Activated B cell treated with CpG ODN at 0.5 μM for 24 hours (primary cell): Measurements from ENCODE around the gene KLHL2. TPM values are rescaled to one million over a fixed set of nuclear protein-coding genes. Genes with fewer than 3 reads are reported as not detected.

ENCODE experiments used
- ATAC-seq: fragments of 200-7000 bp; cut with Tn5 transposase; one replicate; pipeline ENCODE4 v1.10.0; 2021; ENCODE audit warnings: low read depth, mild to moderate bottlenecking, moderate library complexity
- CTCF ChIA-PET: fragments of 350-600 bp; sonication (Branson Sonifier 250); formaldehyde crosslinking; loops from one replicate; lab custom pipeline; 2021; ENCODE audit warnings: antibody characterized with exemption; lab: Charles Lee
- POLR2A ChIA-PET: fragments of 350-600 bp; sonication (Branson Sonifier 250); formaldehyde crosslinking; loops from one replicate; lab custom pipeline; 2021; ENCODE audit warnings: antibody characterized with exemption; lab: Charles Lee
- DNase-seq: peaks from one replicate; pipeline ENCODE4 v3.0.0; 2022
- H3K27ac Mint-ChIP-seq: one replicate; pipeline ENCODE4 v1.8.0; 2020; ENCODE audit warnings: mixed read lengths
- H3K27me3 Mint-ChIP-seq: one replicate; pipeline ENCODE4 v1.8.0; 2021; ENCODE audit warnings: mixed read lengths
- H3K36me3 Mint-ChIP-seq: one replicate; pipeline ENCODE4 v1.8.0; 2021; ENCODE audit warnings: low read depth, mixed read lengths
- H3K4me1 Mint-ChIP-seq: one replicate; pipeline ENCODE4 v1.8.0; 2021; ENCODE audit warnings: mixed read lengths
- H3K4me3 Mint-ChIP-seq: one replicate; pipeline ENCODE4 v1.8.0; 2020; ENCODE audit warnings: mild to moderate bottlenecking, mixed read lengths
- H3K9me3 Mint-ChIP-seq: one replicate; pipeline ENCODE4 v1.8.0; 2020; ENCODE audit warnings: mixed read lengths
- CTCF ChIP-seq: fragments of 200-600 bp; IDR thresholded peaks from one replicate; pipeline ENCODE4 v1.8.0; 2022; ENCODE audit warnings: antibody characterized with exemption, mild to moderate bottlenecking
- intact Hi-C: fragments of 100-400 bp; cut with micrococcal nuclease; formaldehyde crosslinking; loops from one replicate; pipeline ENCODE4 v1.15.1; 2024
- total RNA-seq: library from RNA; stranded (reverse); gene quantifications from 2 replicates; pipeline ENCODE4 v1.2.3, GENCODE V29; 2022

KLHL2 gene
- total RNA-seq, 1 donor from 2014 or later: 21.9 TPM

DNA sequence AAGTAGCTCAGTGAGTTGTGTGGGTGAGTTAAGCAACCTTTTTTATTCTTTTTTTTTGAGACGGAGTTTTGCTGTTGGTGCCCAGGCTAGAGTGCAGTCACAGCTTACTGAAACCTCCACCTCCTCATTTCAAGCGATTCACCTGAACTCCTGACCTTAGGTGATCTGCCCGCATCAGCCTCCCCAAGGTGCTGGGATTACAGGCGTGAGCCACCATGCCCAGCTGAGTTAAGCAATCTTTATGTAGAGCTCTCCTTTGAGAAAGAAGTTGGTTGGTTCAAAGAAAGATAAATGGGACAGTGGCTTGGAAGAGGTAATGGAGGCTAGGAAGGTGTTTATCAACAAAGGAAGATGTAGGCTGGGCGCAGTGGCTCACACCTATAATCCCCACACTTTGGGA is 123.3 kb downstream of the KLHL2 start:
- ChIA-PET POLR2A (no interaction called here), CTCF (interaction anchor here (1.0 to 1.1 kb wide), 2 partner anchors 12 to 199 kb away, joined by 3 read pairs; no protein-coding TSS in a partner anchor)
- Mint-ChIP-seq H3K27me3 (no peaks in the 10 kb centered on the region), H3K4me1 (peaks cover 40% of the 10 kb centered on the region), H3K4me3 (peak overlapping the region; percentile 45), H3K36me3 (peaks cover 47% of the 10 kb centered on the region), H3K9me3 (no peaks in the 10 kb centered on the region), H3K27ac (peak overlapping the region; percentile 41)
- DNase-seq: no peak
- ATAC-seq: no peak
- TF ChIP-seq CTCF: no peak
- intact Hi-C loops: no loop called here

DNA sequence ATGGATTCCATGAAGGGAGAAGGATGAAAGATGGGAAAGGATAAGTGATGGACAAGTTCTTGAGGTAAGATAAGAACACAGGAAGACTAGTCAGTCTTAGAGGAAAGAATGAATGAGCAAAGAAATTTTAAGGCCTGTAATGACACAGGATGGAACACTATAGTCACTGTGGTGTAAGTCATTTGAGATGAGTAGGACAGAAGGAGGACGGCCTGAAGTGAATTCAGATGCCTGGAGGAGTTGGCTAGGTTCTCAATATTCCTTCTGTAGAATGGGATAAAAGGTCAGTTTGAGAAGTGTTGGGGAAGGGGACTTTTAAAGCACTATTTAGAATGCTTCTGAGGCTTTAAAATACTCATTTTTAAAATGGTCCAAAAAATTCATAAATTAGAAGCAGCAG is 124.0 kb downstream of the KLHL2 start:
- H3K36me3 Mint-ChIP-seq: peaks cover 49% of the 10 kb centered on the region
- H3K9me3 Mint-ChIP-seq: no peaks in the 10 kb centered on the region
- no peaks in the 10 kb centered on the region for H3K27me3 Mint-ChIP-seq
- TF ChIP-seq CTCF: no peak
- H3K4me1 Mint-ChIP-seq: peaks cover 34% of the 10 kb centered on the region
- peak overlapping the region; percentile 37 for H3K4me3 Mint-ChIP-seq
- H3K27ac Mint-ChIP-seq: no peak overlapping the region
- CTCF ChIA-PET: no interaction called here
- POLR2A ChIA-PET: no interaction called here
- intact Hi-C loops: no loop called here
- no peak for ATAC-seq
- no peak for DNase-seq

DNA sequence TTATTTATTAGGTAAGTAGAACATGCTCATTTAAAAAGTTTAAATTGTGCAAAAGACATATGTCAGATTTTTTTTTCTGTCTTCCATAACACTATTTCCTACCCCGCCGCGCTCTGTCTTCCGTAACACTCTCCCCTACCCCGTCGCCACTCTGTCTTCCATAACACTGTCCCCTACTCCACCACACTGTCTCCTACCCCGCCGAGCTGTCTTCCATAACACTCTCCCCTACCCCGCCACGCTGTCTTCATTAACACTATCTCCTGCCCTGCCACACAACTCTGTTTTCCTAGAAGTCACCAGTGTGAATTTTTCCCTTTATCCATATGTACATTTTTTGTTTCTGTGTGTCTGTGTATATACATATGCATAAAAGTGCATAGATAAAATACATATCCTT is 124.5 kb downstream of the KLHL2 start:
- no peak for TF ChIP-seq CTCF
- ChIA-PET CTCF (no interaction called here), POLR2A (no interaction called here)
- H3K27me3 Mint-ChIP-seq: no peaks in the 10 kb centered on the region
- H3K36me3 Mint-ChIP-seq: peaks cover 54% of the 10 kb centered on the region
- no peaks in the 10 kb centered on the region for H3K9me3 Mint-ChIP-seq
- H3K4me1 Mint-ChIP-seq: peaks cover 32% of the 10 kb centered on the region
- ATAC-seq (no peak), DNase-seq (no peak)
- no peak overlapping the region for H3K27ac Mint-ChIP-seq
- intact Hi-C loops: no loop called here
- no peak overlapping the region for H3K4me3 Mint-ChIP-seq

- intact Hi-C loops: no loop called here
- no peak for TF ChIP-seq CTCF
- peaks cover 32% of the 10 kb centered on the region for H3K4me1 Mint-ChIP-seq
- peaks cover 61% of the 10 kb centered on the region for H3K36me3 Mint-ChIP-seq
- ChIA-PET CTCF (no interaction called here), POLR2A (no interaction called here)
- DNase-seq (no peak), ATAC-seq (no peak)
- H3K9me3 Mint-ChIP-seq: no peaks in the 10 kb centered on the region
- no peak overlapping the region for H3K27ac Mint-ChIP-seq
- no peaks in the 10 kb centered on the region for H3K27me3 Mint-ChIP-seq
- no peak overlapping the region for H3K4me3 Mint-ChIP-seq
Observed at GRCh38 chr4:165332502-165332901, 125.1 kb downstream of the KLHL2 start.

- no peaks in the 10 kb centered on the region for H3K9me3 Mint-ChIP-seq
- no peak overlapping the region for H3K4me3 Mint-ChIP-seq
- POLR2A ChIA-PET: no interaction called here
- TF ChIP-seq CTCF: no peak
- no peak overlapping the region for H3K27ac Mint-ChIP-seq
- ATAC-seq: no peak
- H3K4me1 Mint-ChIP-seq: peaks cover 26% of the 10 kb centered on the region
- CTCF ChIA-PET: no interaction called here
- intact Hi-C loops: no loop called here
- H3K27me3 Mint-ChIP-seq: no peaks in the 10 kb centered on the region
- DNase-seq: no peak
- H3K36me3 Mint-ChIP-seq: peaks cover 75% of the 10 kb centered on the region
Observed at GRCh38 chr4:165335163-165335703, 127.9 kb downstream of the KLHL2 start.
